SK-N-MC (cell line): ENCODE data around the gene CHN2.

ENCODE experiments used
- DNase-seq: peaks from one replicate; pipeline ENCODE4 v3.0.0-alpha.2; 2011; ENCODE audit warnings: low read depth, low spot score
- H3K27ac ChIP-seq: fragments of 200-600 bp; sonication (generic); 2 replicates; pipeline ENCODE4 v1.5.1; 2016; ENCODE audit warnings: mixed run types
- H3K36me3 ChIP-seq: fragments of 200-600 bp; sonication (generic); 2 replicates; pipeline ENCODE4 v1.6.1; 2017; ENCODE audit warnings: antibody characterized with exemption, low read length, mixed read lengths; ENCODE audit not compliant: insufficient read depth
- H3K4me3 ChIP-seq: fragments of 200-600 bp; sonication (generic); 2 replicates; pipeline ENCODE4 v1.5.1; 2016
- H3K9ac ChIP-seq: fragments of 200-600 bp; sonication (generic); 2 replicates; pipeline ENCODE4 v1.8.0; 2017; ENCODE audit warnings: mixed run types, mixed read lengths; ENCODE audit not compliant: insufficient read length
- H3K9me3 ChIP-seq: fragments of 200-600 bp; sonication (generic); 2 replicates; pipeline ENCODE4 v1.6.1; 2017; ENCODE audit warnings: low read depth, mild to moderate bottlenecking, antibody characterized with exemption, low read length, moderate library complexity, mixed read lengths
- EZH2 ChIP-seq: fragments of 200-600 bp; sonication (generic); IDR thresholded peaks from one replicate; pipeline ENCODE4 v1.6.1; 2017; ENCODE audit warnings: antibody characterized with exemption
- FOXP2 ChIP-seq: optimal IDR thresholded peaks from 2 replicates; pipeline ENCODE3; 2011; ENCODE audit warnings: mild to moderate bottlenecking, moderate library complexity; ENCODE audit not compliant: insufficient read depth; ENCODE audit errors: extremely low read length, control extremely low read depth
- POLR2AphosphoS5 ChIP-seq: IDR thresholded peaks from 2 replicates; pipeline ENCODE4 v1.6.1; 2012; ENCODE audit warnings: mild to moderate bottlenecking, low read depth, low read length, borderline replicate concordance

CHN2 gene

GRCh38 chr7:29274146-29275017, 79.8 kb downstream of the CHN2 start:
- H3K4me3 ChIP-seq: no peak overlapping the region
- H3K9me3 ChIP-seq: no peaks in the 10 kb centered on the region
- no peak overlapping the region for H3K9ac ChIP-seq

DNA sequence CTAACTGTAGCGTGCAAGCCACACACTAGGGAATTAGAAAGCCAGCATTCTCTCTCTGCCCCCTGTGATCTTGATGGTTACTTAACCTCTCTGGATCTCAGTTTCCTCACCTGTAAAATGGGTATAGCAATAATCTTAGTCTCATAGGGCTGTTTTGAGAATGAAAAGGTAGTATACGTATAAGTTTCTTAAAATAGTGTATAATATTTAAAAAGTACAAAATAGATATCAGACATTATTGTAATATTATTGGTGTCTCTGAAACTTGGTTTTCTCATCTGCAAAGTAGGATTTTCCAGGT, 80.4 kb downstream of the CHN2 start:
- Histone ChIP-seq H3K9ac (no peak overlapping the region), H3K4me3 (no peak overlapping the region), H3K27ac (no peak overlapping the region), H3K9me3 (no peaks in the 10 kb centered on the region), H3K36me3 (no peaks in the 10 kb centered on the region)
- no peak for DNase-seq
- TF ChIP-seq POLR2AphosphoS5: no peak
- TF ChIP-seq FOXP2: no peak
- no peak for TF ChIP-seq EZH2

More at GRCh38 chr7:29274146-29275017, 79.8 kb downstream of the CHN2 start:
- H3K27ac ChIP-seq: peak overlapping the region; percentile 43
- no peaks in the 10 kb centered on the region for H3K36me3 ChIP-seq
- TF ChIP-seq POLR2AphosphoS5 (no peak), EZH2 (no peak), FOXP2 (no peak)
- no peak for DNase-seq

DNA sequence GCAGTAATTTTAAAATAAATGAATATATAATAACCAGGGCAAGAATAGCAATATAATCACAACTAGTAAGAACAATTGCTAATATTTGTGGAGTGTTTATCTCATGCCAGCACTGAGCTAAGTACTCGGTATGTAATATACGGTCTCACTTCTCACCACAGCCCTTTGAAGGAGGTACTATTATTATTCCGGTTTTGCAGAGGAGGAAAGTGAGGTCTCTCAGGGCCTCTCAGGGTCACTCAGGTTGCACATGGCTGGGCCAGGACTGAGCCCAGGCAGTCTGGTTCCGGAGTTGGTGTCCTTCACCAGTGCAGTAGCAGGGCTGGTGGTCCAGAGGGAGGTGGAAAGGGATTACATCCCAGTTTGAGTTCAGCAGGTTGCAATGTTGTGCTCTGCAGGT, 80.9 kb downstream of the CHN2 start:
- no peaks in the 10 kb centered on the region for H3K9me3 ChIP-seq
- no peaks in the 10 kb centered on the region for H3K36me3 ChIP-seq
- H3K27ac ChIP-seq: no peak overlapping the region
- no peak overlapping the region for H3K9ac ChIP-seq
- no peak overlapping the region for H3K4me3 ChIP-seq
- DNase-seq: no peak
- TF ChIP-seq EZH2 (no peak), FOXP2 (no peak), POLR2AphosphoS5 (no peak)

- H3K27ac ChIP-seq: no peak overlapping the region
Measured at GRCh38 chr7:29276199-29276598, 81.6 kb downstream of the CHN2 start.

GRCh38 chr7:29276806-29277205, 82.2 kb downstream of the CHN2 start:
- Histone ChIP-seq H3K36me3 (no peaks in the 10 kb centered on the region), H3K27ac (no peak overlapping the region), H3K4me3 (no peak overlapping the region), H3K9me3 (no peaks in the 10 kb centered on the region), H3K9ac (no peak overlapping the region)
- TF ChIP-seq EZH2 (no peak), FOXP2 (no peak), POLR2AphosphoS5 (no peak)
- DNase-seq: no peak

More at GRCh38 chr7:29276199-29276598, 81.6 kb downstream of the CHN2 start:
- Histone ChIP-seq H3K36me3 (no peaks in the 10 kb centered on the region), H3K9ac (no peak overlapping the region), H3K9me3 (no peaks in the 10 kb centered on the region), H3K4me3 (no peak overlapping the region)
- no peak for DNase-seq
- TF ChIP-seq FOXP2 (no peak), EZH2 (no peak), POLR2AphosphoS5 (no peak)

GRCh38 chr7:29277436-29278215, 83.1 kb downstream of the CHN2 start:
- DNase-seq: no peak
- no peak for TF ChIP-seq FOXP2
- no peak for TF ChIP-seq POLR2AphosphoS5
- TF ChIP-seq EZH2: no peak
- Histone ChIP-seq H3K9ac (no peak overlapping the region), H3K4me3 (no peak overlapping the region), H3K36me3 (no peaks in the 10 kb centered on the region), H3K27ac (no peak overlapping the region), H3K9me3 (no peaks in the 10 kb centered on the region)

DNA sequence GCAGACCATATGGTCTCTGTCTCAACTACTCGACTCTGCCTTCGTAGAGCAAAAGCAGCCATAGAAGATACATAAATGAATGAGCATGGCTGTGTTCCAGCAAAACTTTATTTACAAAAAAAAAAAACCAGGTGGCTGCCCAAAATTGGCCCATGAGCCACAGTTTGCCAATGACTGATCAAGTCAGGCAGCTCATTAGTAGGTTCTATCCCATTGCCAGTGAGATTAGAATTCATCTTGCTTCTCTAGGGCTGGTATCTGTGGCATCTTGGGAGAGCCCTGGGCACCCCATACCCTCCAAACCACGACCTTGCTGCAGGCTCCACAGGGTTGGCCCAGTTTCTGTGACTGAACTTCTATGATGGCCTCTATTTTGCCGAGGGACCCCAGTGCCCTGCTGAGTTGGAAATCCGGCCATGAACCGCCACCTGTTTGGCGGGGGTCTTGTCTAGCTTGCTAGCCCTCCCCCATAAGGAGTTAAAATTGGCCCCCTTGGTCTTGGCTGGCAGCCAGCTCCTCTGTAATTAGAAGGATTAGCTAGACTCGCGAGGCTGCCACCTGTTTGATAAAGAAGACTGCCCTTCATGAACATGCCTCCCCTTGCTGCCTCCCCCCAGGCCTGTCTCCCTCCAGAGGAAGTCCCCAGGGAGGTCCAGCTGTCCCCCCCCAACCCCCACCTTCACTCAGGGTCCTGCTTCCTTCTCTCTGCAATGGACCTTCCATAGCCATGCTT, 83.9 kb downstream of the CHN2 start:
- Histone ChIP-seq H3K27ac (no peak overlapping the region), H3K9ac (no peak overlapping the region), H3K36me3 (no peaks in the 10 kb centered on the region), H3K4me3 (no peak overlapping the region), H3K9me3 (no peaks in the 10 kb centered on the region)
- DNase-seq: no peak
- TF ChIP-seq POLR2AphosphoS5: no peak
- TF ChIP-seq EZH2: no peak
- no peak for TF ChIP-seq FOXP2

- no peaks in the 10 kb centered on the region for H3K36me3 ChIP-seq
- H3K9me3 ChIP-seq: no peaks in the 10 kb centered on the region
- H3K4me3 ChIP-seq: no peak overlapping the region
- no peak overlapping the region for H3K9ac ChIP-seq
- H3K27ac ChIP-seq: no peak overlapping the region
- TF ChIP-seq POLR2AphosphoS5 (no peak), EZH2 (no peak), FOXP2 (no peak)
- DNase-seq: no peak
Measured at GRCh38 chr7:29281782-29282541, 87.4 kb downstream of the CHN2 start.
